Measurements from ENCODE around the gene EPS15.
"Not testable (repeated sequence)": the region's sequence is repeated elsewhere in the genome, so short reads cannot be mapped to it uniquely, and the experiment has no call there.

Gene EPS15

GRCh38 chr1:51330331-51331201, 188.5 kb downstream of the EPS15 start, which contains the start of gene TTC39A:
Gene TTC39A (minus strand): TSS chr1:51330562. CDS start chr1:51330477, 85 bp downstream.
- peak; percentile 36 for ATAC-seq (replicated peaks)
- Mint-ChIP-seq H3K9me3 (no peaks in the 10 kb centered on the region), H3K27me3 (peaks cover 41 to 52% of the 10 kb centered on the region in 2 donors), H3K4me3 (peak within 1 kb of the TSS; percentile 86 to 87), H3K36me3 (ENCODE audit: insufficient read depth) (no peaks in the 10 kb centered on the region), H3K27ac (peak within 1 kb of the TSS in 1 of 2 donors; percentile 86), H3K4me1 (ENCODE audit: low read depth in 2 of 2) (peaks cover 8 to 9% of the 10 kb centered on the region in 2 donors)
- no peak for DNase-seq

GRCh38 chr1:51329443-51330325, 189.4 kb downstream of the EPS15 start:
- H3K4me1 Mint-ChIP-seq (ENCODE audit: low read depth in 2 of 2): peaks cover 8 to 9% of the 10 kb centered on the region in 2 donors
- H3K9me3 Mint-ChIP-seq: no peaks in the 10 kb centered on the region
- H3K4me3 Mint-ChIP-seq: peak overlapping the region; percentile 31 to 55
- no peak overlapping the region for H3K27ac Mint-ChIP-seq
- peaks cover 41 to 52% of the 10 kb centered on the region in 2 donors for H3K27me3 Mint-ChIP-seq
- ATAC-seq (replicated peaks) (no peak), DNase-seq (no peak)
- H3K36me3 Mint-ChIP-seq (ENCODE audit: insufficient read depth): no peaks in the 10 kb centered on the region

GRCh38 chr1:51328926-51329325, 190.1 kb downstream of the EPS15 start:
- Mint-ChIP-seq H3K27me3 (peaks cover 41 to 52% of the 10 kb centered on the region in 2 donors), H3K36me3 (ENCODE audit: insufficient read depth) (no peaks in the 10 kb centered on the region), H3K27ac (no peak overlapping the region), H3K4me3 (peak overlapping the region in 1 of 2 donors; percentile 55), H3K9me3 (no peaks in the 10 kb centered on the region), H3K4me1 (ENCODE audit: low read depth in 2 of 2) (peaks cover 8 to 9% of the 10 kb centered on the region in 2 donors)
- ATAC-seq (replicated peaks): no peak
- no peak for DNase-seq

- H3K36me3 Mint-ChIP-seq (ENCODE audit: insufficient read depth): no peaks in the 10 kb centered on the region
- H3K27me3 Mint-ChIP-seq: peaks cover 41 to 52% of the 10 kb centered on the region in 2 donors
- peaks cover 8 to 9% of the 10 kb centered on the region in 2 donors for H3K4me1 Mint-ChIP-seq (ENCODE audit: low read depth in 2 of 2)
- ATAC-seq (replicated peaks): no peak
- DNase-seq: no peak
- H3K9me3 Mint-ChIP-seq: no peaks in the 10 kb centered on the region
- no peak overlapping the region for H3K4me3 Mint-ChIP-seq
- H3K27ac Mint-ChIP-seq: no peak overlapping the region
Observed at GRCh38 chr1:51328279-51328678, 190.8 kb downstream of the EPS15 start.

- Mint-ChIP-seq H3K4me1 (ENCODE audit: low read depth in 2 of 2) (peaks cover 8 to 9% of the 10 kb centered on the region in 2 donors), H3K27ac (no peak overlapping the region), H3K27me3 (peaks cover 41 to 52% of the 10 kb centered on the region in 2 donors), H3K36me3 (ENCODE audit: insufficient read depth) (no peaks in the 10 kb centered on the region), H3K4me3 (no peak overlapping the region), H3K9me3 (no peaks in the 10 kb centered on the region)
- ATAC-seq (replicated peaks) (no peak), DNase-seq (no peak)
Observed at GRCh38 chr1:51327386-51327785, 191.7 kb downstream of the EPS15 start.

- H3K4me1 Mint-ChIP-seq (ENCODE audit: low read depth in 2 of 2): peaks cover 8 to 9% of the 10 kb centered on the region in 2 donors
- no peak for DNase-seq
- H3K36me3 Mint-ChIP-seq (ENCODE audit: insufficient read depth): no peaks in the 10 kb centered on the region
- ATAC-seq (replicated peaks): no peak
- H3K27ac Mint-ChIP-seq: no peak overlapping the region
- H3K4me3 Mint-ChIP-seq: no peak overlapping the region
- H3K9me3 Mint-ChIP-seq: no peaks in the 10 kb centered on the region
- H3K27me3 Mint-ChIP-seq: peaks cover 40 to 49% of the 10 kb centered on the region in 2 donors
Observed at GRCh38 chr1:51326839-51327238, 192.2 kb downstream of the EPS15 start.

- H3K36me3 Mint-ChIP-seq (ENCODE audit: insufficient read depth): no peaks in the 10 kb centered on the region
- peaks cover 33 to 41% of the 10 kb centered on the region in 2 donors for H3K27me3 Mint-ChIP-seq
- no peak for ATAC-seq (replicated peaks)
- H3K4me3 Mint-ChIP-seq: no peak overlapping the region
- DNase-seq: no peak
- H3K4me1 Mint-ChIP-seq (ENCODE audit: low read depth in 2 of 2): peaks cover 5% of the 10 kb centered on the region in 2 donors
- H3K9me3 Mint-ChIP-seq: no peaks in the 10 kb centered on the region
- no peak overlapping the region for H3K27ac Mint-ChIP-seq
Observed at GRCh38 chr1:51325878-51326755, 192.9 kb downstream of the EPS15 start.

- no peak for ATAC-seq (replicated peaks)
- Mint-ChIP-seq H3K27ac (no peak overlapping the region), H3K4me1 (ENCODE audit: low read depth in 2 of 2) (no peaks in the 10 kb centered on the region), H3K27me3 (peaks cover 26 to 34% of the 10 kb centered on the region in 2 donors), H3K4me3 (no peak overlapping the region), H3K36me3 (ENCODE audit: insufficient read depth) (no peaks in the 10 kb centered on the region), H3K9me3 (no peaks in the 10 kb centered on the region)
- no peak for DNase-seq
Observed at GRCh38 chr1:51325391-51325790, 193.7 kb downstream of the EPS15 start.

- ATAC-seq (replicated peaks); H3K4me3 Mint-ChIP-seq; H3K27ac Mint-ChIP-seq; H3K4me1 Mint-ChIP-seq (ENCODE audit: low read depth in 2 of 2); H3K36me3 Mint-ChIP-seq (ENCODE audit: insufficient read depth); DNase-seq; H3K9me3 Mint-ChIP-seq: not testable (repeated sequence)
- H3K27me3 Mint-ChIP-seq: peaks cover 26 to 33% of the 10 kb centered on the region in 2 donors
Observed at GRCh38 chr1:51325011-51325385, 194.1 kb downstream of the EPS15 start.

GRCh38 chr1:51324251-51325010, 194.6 kb downstream of the EPS15 start:
- Mint-ChIP-seq H3K4me1 (ENCODE audit: low read depth in 2 of 2) (no peaks in the 10 kb centered on the region), H3K9me3 (no peaks in the 10 kb centered on the region), H3K4me3 (no peak overlapping the region), H3K27me3 (peaks cover 23 to 28% of the 10 kb centered on the region in 2 donors), H3K36me3 (ENCODE audit: insufficient read depth) (no peaks in the 10 kb centered on the region), H3K27ac (no peak overlapping the region)
- ATAC-seq (replicated peaks) (no peak), DNase-seq (no peak)

- Mint-ChIP-seq H3K4me3 (no peak overlapping the region), H3K36me3 (ENCODE audit: insufficient read depth) (no peaks in the 10 kb centered on the region), H3K27me3 (peaks cover 17 to 22% of the 10 kb centered on the region in 2 donors), H3K4me1 (ENCODE audit: low read depth in 2 of 2) (no peaks in the 10 kb centered on the region), H3K27ac (no peak overlapping the region), H3K9me3 (no peaks in the 10 kb centered on the region)
- DNase-seq (no peak), ATAC-seq (replicated peaks) (no peak)
Observed at GRCh38 chr1:51323778-51324177, 195.3 kb downstream of the EPS15 start.

- no peaks in the 10 kb centered on the region for H3K9me3 Mint-ChIP-seq
- ATAC-seq (replicated peaks): no peak
- no peaks in the 10 kb centered on the region for H3K36me3 Mint-ChIP-seq (ENCODE audit: insufficient read depth)
- no peak overlapping the region for H3K27ac Mint-ChIP-seq
- no peak overlapping the region for H3K4me3 Mint-ChIP-seq
- peaks cover 8 to 13% of the 10 kb centered on the region in 2 donors for H3K27me3 Mint-ChIP-seq
- no peak for DNase-seq
- no peaks in the 10 kb centered on the region for H3K4me1 Mint-ChIP-seq (ENCODE audit: low read depth in 2 of 2)
Observed at GRCh38 chr1:51322417-51323101, 196.5 kb downstream of the EPS15 start.
